HepG2 (cell line): ENCODE data around the gene NEMF. TPM values are rescaled to one million over a fixed set of nuclear protein-coding genes. Genes with fewer than 3 reads are reported as not detected.

Experiments used
- ARID3A ChIP-seq: IDR thresholded peaks from 2 replicates; pipeline ENCODE4 v1.6.1; 2012; ENCODE audit warnings: low read depth, low read length, improper control_type of control experiment
- ATF7-NPFF ChIP-seq: sonication (generic); formaldehyde crosslinking; IDR thresholded peaks from 2 replicates; pipeline ENCODE4 v1.8.1; 2023; ENCODE audit warnings: mild to moderate bottlenecking, low read depth, missing genetic modification reagents, moderate library complexity
- CREB1 ChIP-seq, 2 experiments: fragments of 450-650 bp in 1 of 2; IDR thresholded peaks; 2 replicates each; pipeline ENCODE4 v1.6.1; 2016 to 2017; ENCODE audit warnings: control low read depth in 1 of 2, mild to moderate bottlenecking in 1 of 2, missing compliant biosample characterization in 1 of 2, missing genetic modification characterization in 1 of 2
- DNMT3B ChIP-seq: conservative IDR thresholded peaks from 2 replicates; pipeline ENCODE4 v1.6.1; 2016; ENCODE audit warnings: missing biosample characterization, control low read depth
- FOXP1 ChIP-seq, 2 experiments: fragments of 450-650 bp in 1 of 2; IDR thresholded peaks; 2 replicates each; pipeline ENCODE4 v1.6.1; 2017 to 2018; ENCODE audit warnings: antibody characterized with exemption in 1 of 2
- IKZF4 ChIP-seq: sonication (generic); formaldehyde crosslinking; IDR thresholded peaks from 2 replicates; pipeline ENCODE4 v1.5.1; 2020; ENCODE audit warnings: borderline replicate concordance, mild to moderate bottlenecking, low read depth, missing genetic modification reagents; ENCODE audit errors: not compliant biosample characterization
- ONECUT2 ChIP-seq: sonication (generic); formaldehyde crosslinking; IDR thresholded peaks from 2 replicates; pipeline ENCODE4 v1.4.0; 2020; ENCODE audit warnings: missing genetic modification reagents
- PRDM10 ChIP-seq: sonication (generic); formaldehyde crosslinking; IDR thresholded peaks from 2 replicates; pipeline ENCODE4 v1.4.0; 2020; ENCODE audit warnings: low read depth, missing genetic modification reagents
- ZNF263 ChIP-seq: sonication (generic); formaldehyde crosslinking; IDR thresholded peaks from 2 replicates; pipeline ENCODE4 v1.4.0; 2020; ENCODE audit warnings: missing genetic modification reagents
- ZNF280D ChIP-seq: sonication (generic); formaldehyde crosslinking; IDR thresholded peaks from 2 replicates; pipeline ENCODE4 v1.5.1; 2020; ENCODE audit warnings: mild to moderate bottlenecking, missing genetic modification reagents
- ZNF468 ChIP-seq: sonication (generic); formaldehyde crosslinking; IDR thresholded peaks from 2 replicates; pipeline ENCODE4 v1.8.0; 2022; ENCODE audit warnings: mild to moderate bottlenecking, moderate library complexity, missing genetic modification reagents
- ZNF512B ChIP-seq: sonication (generic); formaldehyde crosslinking; IDR thresholded peaks from 2 replicates; pipeline ENCODE4 v1.5.1; 2020; ENCODE audit warnings: missing genetic modification reagents, mild to moderate bottlenecking, borderline replicate concordance
- ZNF562 ChIP-seq: sonication (generic); formaldehyde crosslinking; IDR thresholded peaks from 2 replicates; pipeline ENCODE4 v1.8.0; 2022; ENCODE audit warnings: missing genetic modification reagents, borderline replicate concordance
- ZNF567 ChIP-seq: sonication (generic); formaldehyde crosslinking; IDR thresholded peaks from 2 replicates; pipeline ENCODE4 v1.8.1; 2023; ENCODE audit warnings: mild to moderate bottlenecking, missing genetic modification reagents, borderline replicate concordance
- ZNF75D ChIP-seq: sonication (generic); formaldehyde crosslinking; IDR thresholded peaks from 2 replicates; pipeline ENCODE4 v1.8.1; 2023; ENCODE audit warnings: missing genetic modification reagents, mild to moderate bottlenecking, borderline replicate concordance
- ZNF776 ChIP-seq: sonication (generic); formaldehyde crosslinking; IDR thresholded peaks from 2 replicates; pipeline ENCODE4 v1.4.0; 2020; ENCODE audit warnings: mild to moderate bottlenecking, missing genetic modification reagents
- polyA plus RNA-seq, 8 experiments: library from polyadenylated mRNA; depleted of rRNA in 3 of 8; stranded (reverse) in 7 of 8; unstranded in 1 of 8; fragments of >200 nt; fragmentation: Illumina TruSeq in 4 of 8; extraction: Trizol in 4 of 8; gene quantifications; 2 replicates each; pipeline versions ENCODE4 v1.2.1 to v1.2.3, GENCODE V29; 2011 to 2016; ENCODE audit warnings: low read depth in 4 of 8, missing spikeins in 1 of 8, mixed read lengths in 1 of 8; ENCODE audit not compliant: insufficient read depth in 1 of 8
- total RNA-seq, 5 experiments: library from RNA; depleted of rRNA; stranded (reverse); fragments of >200 nt; fragmentation: Illumina TruSeq; extraction: Trizol; gene quantifications; 2 replicates each; pipeline ENCODE4 v1.2.3, GENCODE V29; 2016; ENCODE audit warnings: low read depth in 1 of 5

Gene NEMF
- total and polyA plus RNA-seq, 2 of the 13 experiments (the other 11 are each of a cell fraction or from before 2014, with no cell fraction given) = 21.3 to 57.9 TPM

GRCh38 chr14:49768301-49769121 is 84.1 kb downstream of the NEMF start (continued):
- 0 out of 2 replicates have a peak, but pooled peaks have one; percentile 58 for TF ChIP-seq CREB1 (IDR thresholded peaks at IDR 0.05)
- no peak for TF ChIP-seq CREB1 (CRISPR knock-in tag; IDR thresholded peaks at IDR 0.05)
- no peak for TF ChIP-seq ZNF280D (CRISPR knock-in tag)
- TF ChIP-seq ATF7-NPFF = no peak; the same call in 1 of the 2 replicates
- TF ChIP-seq ONECUT2 (CRISPR knock-in tag) = no peak
- 0 out of 2 replicates have a peak, but pooled peaks have one; percentile 20 for TF ChIP-seq ZNF776 (CRISPR knock-in tag)
- TF ChIP-seq ARID3A = no peak
- no peak for TF ChIP-seq ZNF468 (CRISPR knock-in tag)
- no peak for TF ChIP-seq DNMT3B
- no peak for TF ChIP-seq ZNF567 (CRISPR knock-in tag)
- TF ChIP-seq ZNF562 (CRISPR knock-in tag) = no peak
- no peak for TF ChIP-seq ZNF263 (CRISPR knock-in tag)
- no peak for TF ChIP-seq ZNF75D (CRISPR knock-in tag)
- peak; percentile 71 for TF ChIP-seq IKZF4 (CRISPR knock-in tag)
- no peak for TF ChIP-seq ZNF512B (CRISPR knock-in tag)
- TF ChIP-seq PRDM10 (CRISPR knock-in tag) = no peak
- no peak for TF ChIP-seq FOXP1 (IDR thresholded peaks at IDR 0.05)
- TF ChIP-seq FOXP1 (CRISPR knock-in tag; IDR thresholded peaks at IDR 0.05) = no peak; the same call in 1 of the 2 replicates
